Neuronal stem cell (in vitro differentiated cells): ENCODE data around the gene F7.

Source experiments
- DNase-seq: peaks from one replicate; pipeline ENCODE4 v3.0.0-alpha.2; 2013; ENCODE audit warnings: low spot score
- H2AFZ ChIP-seq: one replicate; pipeline ENCODE4 v1.6.1; 2013; ENCODE audit warnings: mild to moderate bottlenecking, low read length, inconsistent platforms
- H2AK5ac ChIP-seq: 2 replicates; pipeline ENCODE4 v1.6.1; 2013; ENCODE audit warnings: low read depth, mild to moderate bottlenecking, inconsistent platforms, low read length, moderate library complexity, mixed read lengths
- H2BK120ac ChIP-seq: 2 replicates; pipeline ENCODE4 v1.6.1; 2013; ENCODE audit warnings: low read depth, mild to moderate bottlenecking, inconsistent platforms, low read length, moderate library complexity, mixed read lengths
- H2BK12ac ChIP-seq: one replicate; pipeline ENCODE4 v1.6.1; 2013; ENCODE audit warnings: low read length, inconsistent platforms
- H2BK15ac ChIP-seq: 2 replicates; pipeline ENCODE4 v1.6.1; 2013; ENCODE audit warnings: mild to moderate bottlenecking, low read length, inconsistent platforms, mixed read lengths
- H2BK5ac ChIP-seq: one replicate; pipeline ENCODE4 v1.6.1; 2013; ENCODE audit warnings: inconsistent platforms, mild to moderate bottlenecking, low read length, moderate library complexity
- H3K14ac ChIP-seq: one replicate; pipeline ENCODE4 v1.6.1; 2013; ENCODE audit warnings: low read length, inconsistent platforms
- H3K18ac ChIP-seq: 2 replicates; pipeline ENCODE4 v1.6.1; 2013; ENCODE audit warnings: low read length, inconsistent platforms
- H3K23ac ChIP-seq: 2 replicates; pipeline ENCODE4 v1.6.1; 2013; ENCODE audit warnings: low read depth, mild to moderate bottlenecking, mixed read lengths, low read length, inconsistent platforms; ENCODE audit not compliant: poor library complexity
- H3K27ac ChIP-seq: replicated peaks from 3 replicates; pipeline ENCODE4 v1.5.1; 2013; ENCODE audit warnings: low read length, inconsistent platforms
- H3K27me3 ChIP-seq, 3 experiments: 2 replicates each; pipeline ENCODE4 v1.6.1; 2013; ENCODE audit warnings: low read length in 3 of 3, mild to moderate bottlenecking in 2 of 3, inconsistent platforms in 1 of 3, low read depth in 1 of 3, mixed read lengths in 1 of 3, moderate library complexity in 1 of 3; ENCODE audit not compliant: control insufficient read depth in 3 of 3, insufficient read depth in 3 of 3
- H3K36me3 ChIP-seq, 2 donors: replicated peaks in 1 of 2; 2 replicates each; pipeline ENCODE4 v1.6.1; 2013; ENCODE audit warnings: low read length in 2 of 2; ENCODE audit not compliant: control insufficient read depth in 2 of 2, insufficient read depth in 2 of 2
- H3K4ac ChIP-seq: 2 replicates; pipeline ENCODE4 v1.6.1; 2013; ENCODE audit warnings: inconsistent platforms, mild to moderate bottlenecking, low read length, moderate library complexity
- H3K4me1 ChIP-seq, 2 donors: 1 replicate in 1 of 2; 2 replicates in 1 of 2; pipeline ENCODE4 v1.6.1; 2013; ENCODE audit warnings: low read length in 2 of 2, low read depth in 1 of 2; ENCODE audit not compliant: control insufficient read depth in 2 of 2, insufficient read depth in 1 of 2
- H3K4me2 ChIP-seq: one replicate; pipeline ENCODE4 v1.6.1; 2013; ENCODE audit warnings: mild to moderate bottlenecking, low read length, inconsistent platforms; ENCODE audit not compliant: insufficient read depth, poor library complexity, severe bottlenecking
- H3K4me3 ChIP-seq, 2 donors: 2 replicates each; pipeline ENCODE4 v1.5.1; 2013; ENCODE audit warnings: low read length in 2 of 2, mild to moderate bottlenecking in 2 of 2, inconsistent platforms in 1 of 2, moderate library complexity in 1 of 2
- H3K79me1 ChIP-seq: one replicate; pipeline ENCODE4 v1.6.1; 2013; ENCODE audit warnings: low read depth, mild to moderate bottlenecking, inconsistent platforms, low read length, moderate library complexity
- H3K9ac ChIP-seq: one replicate; pipeline ENCODE4 v1.6.1; 2013; ENCODE audit warnings: mild to moderate bottlenecking, low read depth, low read length, inconsistent platforms; ENCODE audit not compliant: poor library complexity
- H3K9me3 ChIP-seq, 2 donors: replicated peaks in 1 of 2; 2 replicates each; pipeline versions ENCODE3 to v1.6.1; 2013; ENCODE audit warnings: low read length in 2 of 2, mild to moderate bottlenecking in 2 of 2, inconsistent platforms in 1 of 2, low read depth in 1 of 2, mixed read lengths in 1 of 2, moderate library complexity in 1 of 2; ENCODE audit not compliant: control insufficient read depth in 2 of 2, insufficient read depth in 1 of 2
- H4K8ac ChIP-seq: one replicate; pipeline ENCODE4 v1.6.1; 2013; ENCODE audit warnings: low read depth, mild to moderate bottlenecking, inconsistent platforms, low read length, moderate library complexity
- H4K91ac ChIP-seq: one replicate; pipeline ENCODE4 v1.6.1; 2013; ENCODE audit warnings: low read length, low read depth, mild to moderate bottlenecking, inconsistent platforms; ENCODE audit not compliant: poor library complexity
- WGBS, 2 donors: extraction: QIAGEN DNeasy Blood & Tissue Kit; methylation state at CpG; one replicate each; pipeline ENCODE4 v1.1.7; 2013; ENCODE audit warnings: missing lambda C conversion rate in 2 of 2, mixed read lengths in 1 of 2; ENCODE audit not compliant: insufficient read length in 2 of 2, insufficient replicate concordance in 1 of 2; ENCODE audit errors: extremely low coverage in 2 of 2; 5-methylcytosine and 5-hydroxymethylcytosine counted together

Gene F7

DNA sequence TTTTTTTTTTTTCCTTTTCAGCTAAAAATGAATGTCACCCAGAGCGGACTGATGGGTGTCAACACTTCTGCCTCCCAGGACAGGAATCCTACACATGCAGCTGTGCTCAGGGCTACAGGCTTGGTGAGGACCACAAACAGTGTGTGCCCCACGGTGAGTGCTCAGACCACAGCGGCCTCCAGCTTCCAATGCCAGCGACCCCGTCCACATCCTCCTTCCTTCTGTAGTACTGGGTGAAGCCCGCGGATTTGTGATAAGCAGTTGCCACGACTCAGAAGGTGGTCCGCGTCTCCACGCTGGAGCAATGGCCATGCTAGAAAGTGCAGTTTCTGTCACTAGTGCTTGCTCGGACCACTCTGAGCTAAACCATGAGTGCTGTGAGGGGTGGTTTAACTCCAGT, 58.9 kb downstream of the F7 start:
- Histone ChIP-seq H3K18ac (peak overlapping the region; percentile 11), H3K27ac (no peak overlapping the region), H2BK120ac (no peak overlapping the region), H3K4me2 (no peak overlapping the region), H2BK5ac (no peak overlapping the region), H3K79me1 (peaks cover 1% of the 10 kb centered on the region), H3K4me3 (no peak overlapping the region), H3K23ac (no peak overlapping the region), H2BK15ac (no peak overlapping the region), H3K9me3 (peaks cover 0 to 11% of the 10 kb centered on the region in 2 donors), H4K91ac (no peak overlapping the region), H3K4ac (no peak overlapping the region), H2AK5ac (no peak overlapping the region), H4K8ac (no peak overlapping the region), H2AFZ (no peak overlapping the region), H3K9ac (no peak overlapping the region), H3K4me1 (peaks cover 3 to 6% of the 10 kb centered on the region in 2 donors), H3K14ac (no peak overlapping the region), H3K27me3 (peaks cover 0 to 20% (median 0%) of the 10 kb centered on the region in 3 experiments), H3K36me3 (peaks cover 2 to 20% of the 10 kb centered on the region in 2 donors), H2BK12ac (no peak overlapping the region)
- no peak for DNase-seq
- no CpG with 5 or more reads among the region's 12 CpGs for WGBS, 2 donors

DNA sequence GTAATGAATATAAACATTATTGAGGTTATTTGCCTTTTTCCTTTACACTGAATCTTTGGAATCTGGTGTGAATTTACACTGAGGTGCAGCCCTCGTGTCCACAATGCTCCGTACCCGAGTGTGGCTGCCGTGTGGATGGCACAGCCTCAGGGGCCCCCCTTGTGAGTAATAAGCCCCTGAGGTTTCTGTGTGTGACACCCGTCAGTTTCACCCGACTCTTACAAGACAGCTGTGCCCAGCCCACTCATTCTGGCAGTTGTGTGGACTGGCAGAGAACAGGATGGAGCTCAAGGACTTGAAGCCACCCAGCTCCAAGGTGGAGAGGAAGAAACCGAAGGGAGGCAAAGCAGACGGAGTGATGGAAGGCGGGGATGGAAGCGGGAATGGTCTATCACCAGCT, 60.7 kb downstream of the F7 start:
- no peak overlapping the region for H3K4me3 ChIP-seq
- H3K9ac ChIP-seq: no peak overlapping the region
- H3K4me2 ChIP-seq: no peak overlapping the region
- H2BK12ac ChIP-seq: no peak overlapping the region
- no peak overlapping the region for H2BK15ac ChIP-seq
- WGBS, 2 donors: no CpG with 5 or more reads among the region's 10 CpGs
- peaks cover 1% of the 10 kb centered on the region for H3K79me1 ChIP-seq
- H3K4me1 ChIP-seq: peaks cover 2 to 4% of the 10 kb centered on the region in 2 donors
- no peak overlapping the region for H3K23ac ChIP-seq
- no peak overlapping the region for H3K18ac ChIP-seq
- H4K91ac ChIP-seq: no peak overlapping the region
- no peak overlapping the region for H3K27ac ChIP-seq
- H3K9me3 ChIP-seq: peaks cover 0 to 11% of the 10 kb centered on the region in 2 donors
- no peak overlapping the region for H2AFZ ChIP-seq
- peaks cover 0 to 2% (median 0%) of the 10 kb centered on the region in 3 experiments for H3K27me3 ChIP-seq
- no peak overlapping the region for H2BK5ac ChIP-seq
- no peak overlapping the region for H3K14ac ChIP-seq
- no peak overlapping the region for H2AK5ac ChIP-seq
- no peak overlapping the region for H3K4ac ChIP-seq
- H2BK120ac ChIP-seq: no peak overlapping the region
- peaks cover 2 to 35% of the 10 kb centered on the region in 2 donors for H3K36me3 ChIP-seq
- DNase-seq: no peak
- H4K8ac ChIP-seq: no peak overlapping the region

DNA sequence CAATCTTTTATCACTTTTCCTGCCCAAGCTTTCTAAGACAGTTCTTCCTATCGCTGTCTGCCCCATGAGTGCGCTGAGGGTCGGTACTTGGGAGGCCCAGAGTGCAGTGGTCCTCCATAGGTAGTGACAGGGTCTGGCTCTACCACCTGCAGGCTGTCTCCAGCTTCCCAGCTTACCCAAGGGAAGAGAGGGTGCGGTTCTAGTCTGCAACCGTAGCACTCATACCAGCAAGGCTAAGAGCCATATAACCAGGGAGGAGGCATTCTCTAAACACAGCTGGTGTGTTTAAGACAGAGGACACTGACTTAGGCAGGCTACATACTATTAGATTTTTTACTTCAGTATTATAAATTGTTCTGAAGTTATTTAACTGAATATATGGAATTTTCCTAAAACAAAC, 61.1 kb downstream of the F7 start:
- no peak overlapping the region for H3K4ac ChIP-seq
- H3K4me3 ChIP-seq: no peak overlapping the region
- DNase-seq: no peak
- no peak overlapping the region for H3K4me2 ChIP-seq
- H4K8ac ChIP-seq: no peak overlapping the region
- no CpG with 5 or more reads among the region's 5 CpGs for WGBS, 2 donors
- no peak overlapping the region for H4K91ac ChIP-seq
- peaks cover 0 to 11% of the 10 kb centered on the region in 2 donors for H3K9me3 ChIP-seq
- no peaks in the 10 kb centered on the region for H3K27me3 ChIP-seq
- H2BK5ac ChIP-seq: no peak overlapping the region
- H2BK12ac ChIP-seq: no peak overlapping the region
- H3K23ac ChIP-seq: no peak overlapping the region
- peaks cover 0 to 2% of the 10 kb centered on the region in 2 donors for H3K4me1 ChIP-seq
- no peak overlapping the region for H3K14ac ChIP-seq
- H2BK120ac ChIP-seq: no peak overlapping the region
- H3K18ac ChIP-seq: no peak overlapping the region
- peaks cover 5 to 39% of the 10 kb centered on the region in 2 donors for H3K36me3 ChIP-seq
- no peak overlapping the region for H3K27ac ChIP-seq
- H2BK15ac ChIP-seq: no peak overlapping the region
- H2AFZ ChIP-seq: no peak overlapping the region
- no peak overlapping the region for H2AK5ac ChIP-seq
- H3K79me1 ChIP-seq: peaks cover 1% of the 10 kb centered on the region
- no peak overlapping the region for H3K9ac ChIP-seq

DNA sequence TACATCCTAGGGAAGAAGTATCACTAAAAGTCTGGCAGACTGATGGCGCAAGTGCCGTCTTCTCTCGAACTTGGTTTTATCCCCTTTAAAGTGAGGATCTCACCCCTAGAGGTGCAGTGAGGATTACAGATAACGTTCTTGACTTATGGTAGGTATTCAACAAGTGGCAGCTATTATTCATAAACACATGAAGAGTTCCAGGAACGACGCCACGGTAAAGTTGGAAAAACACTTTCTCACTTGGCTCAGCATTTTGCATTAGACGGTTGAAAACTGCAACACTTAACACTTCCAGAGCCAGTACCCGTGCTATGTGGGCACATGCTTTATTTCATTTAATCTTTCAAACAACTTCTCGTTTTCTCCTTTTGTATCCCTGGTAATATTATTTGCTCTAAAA, 61.6 kb downstream of the F7 start:
- Histone ChIP-seq H3K9ac (no peak overlapping the region), H3K23ac (no peak overlapping the region), H2BK120ac (no peak overlapping the region), H3K4me1 (peaks cover 0 to 2% of the 10 kb centered on the region in 2 donors), H3K79me1 (peaks cover 1% of the 10 kb centered on the region), H3K18ac (no peak overlapping the region), H3K4me3 (no peak overlapping the region), H2BK12ac (no peak overlapping the region), H3K27ac (no peak overlapping the region), H3K9me3 (peaks cover 0 to 11% of the 10 kb centered on the region in 2 donors), H2AFZ (no peak overlapping the region), H3K4ac (no peak overlapping the region), H2BK15ac (no peak overlapping the region), H3K27me3 (no peaks in the 10 kb centered on the region), H2BK5ac (no peak overlapping the region), H3K14ac (no peak overlapping the region), H3K36me3 (peaks cover 6 to 44% of the 10 kb centered on the region in 2 donors), H4K91ac (no peak overlapping the region), H2AK5ac (no peak overlapping the region), H3K4me2 (no peak overlapping the region), H4K8ac (no peak overlapping the region)
- no peak for DNase-seq
- WGBS, 2 donors: no CpG with 5 or more reads among the region's 10 CpGs
